Measurements from ENCODE around the gene NELFB. TPM values are rescaled to one million over a fixed set of nuclear protein-coding genes. Genes with fewer than 3 reads are reported as not detected.

The NELFB gene
- polyA plus RNA-seq, 1 donor (not counting 4 experiments of a cell fraction or from before 2014, with no cell fraction given): 25.1 TPM

GRCh38 chr9:137234055-137234697 lies 21.0 kb upstream of the NELFB start:
- dilution Hi-C loops (cut with MboI; ENCODE audit: extremely low pct_ligation_motif_present, low sequenced_read_pairs): no loop called here
- Histone ChIP-seq H3K9ac (ENCODE audit: control insufficient read depth, extremely low read depth, insufficient read depth, low read length) (no peak overlapping the region), H4K20me1 (ENCODE audit: control insufficient read depth, extremely low read depth, insufficient read depth, low read length) (no peaks in the 10 kb centered on the region), H3K4me2 (ENCODE audit: control insufficient read depth, extremely low read depth, insufficient read depth, low read depth, low read length) (no peak overlapping the region), H3K79me2 (ENCODE audit: control insufficient read depth, insufficient read depth, low read length) (peaks cover 4% of the 10 kb centered on the region), H3K27ac (ENCODE audit: control insufficient read depth, insufficient read depth, low read length) (no peak overlapping the region), H3K9me1 (ENCODE audit: control insufficient read depth, extremely low read depth, insufficient read depth, low read length) (no peaks in the 10 kb centered on the region), H3K4me3 (ENCODE audit: control insufficient read depth in 2 of 3, extremely low read depth in 1 of 3, insufficient read depth in 2 of 3, low read depth in 1 of 3, low read length in 3 of 3) (no peak overlapping the region), H3K36me3 (ENCODE audit: control insufficient read depth in 2 of 2, extremely low read depth in 1 of 2, insufficient read depth in 2 of 2, low read length in 2 of 2) (peaks cover 0 to 6% of the 10 kb centered on the region in 2 experiments), H3K4me1 (ENCODE audit: control insufficient read depth, extremely low read depth, insufficient read depth, low read length) (no peaks in the 10 kb centered on the region), H3K9me3 (ENCODE audit: control insufficient read depth, low read depth, low read length) (no peaks in the 10 kb centered on the region), H3K27me3 (ENCODE audit: control insufficient read depth, extremely low read depth, insufficient read depth, low read length) (peaks cover 13% of the 10 kb centered on the region), H2AFZ (ENCODE audit: control insufficient read depth, low read length) (no peak overlapping the region)
- no peak for FAIRE-seq
- DNase-seq (ENCODE audit: low read depth, low spot score): no peak
- no peak for TF ChIP-seq EZH2 (IDR thresholded peaks at IDR 0.05; ENCODE audit: low read length)
- no peak for TF ChIP-seq CTCF (optimal IDR thresholded peaks at IDR 0.05 in 1 of 3, IDR thresholded peaks at IDR 0.05 in 1 of 3, conservative IDR thresholded peaks at IDR 0.05 in 1 of 3; ENCODE audit: extremely low read depth in 1 of 3, insufficient read depth in 2 of 3, low read length in 3 of 3)

- no peaks in the 10 kb centered on the region for H3K9me1 ChIP-seq (ENCODE audit: control insufficient read depth, extremely low read depth, insufficient read depth, low read length)
- no peak for DNase-seq (ENCODE audit: low read depth, low spot score)
- H3K27ac ChIP-seq (ENCODE audit: control insufficient read depth, insufficient read depth, low read length): no peak overlapping the region
- no peak for FAIRE-seq
- TF ChIP-seq CTCF (optimal IDR thresholded peaks at IDR 0.05 in 1 of 3, IDR thresholded peaks at IDR 0.05 in 1 of 3, conservative IDR thresholded peaks at IDR 0.05 in 1 of 3; ENCODE audit: extremely low read depth in 1 of 3, insufficient read depth in 2 of 3, low read length in 3 of 3) (no peak), EZH2 (IDR thresholded peaks at IDR 0.05; ENCODE audit: low read length) (no peak)
- peaks cover 0 to 6% of the 10 kb centered on the region in 2 experiments for H3K36me3 ChIP-seq (ENCODE audit: control insufficient read depth in 2 of 2, extremely low read depth in 1 of 2, insufficient read depth in 2 of 2, low read length in 2 of 2)
- dilution Hi-C loops (cut with MboI; ENCODE audit: extremely low pct_ligation_motif_present, low sequenced_read_pairs): no loop called here
- no peak overlapping the region for H2AFZ ChIP-seq (ENCODE audit: control insufficient read depth, low read length)
- H3K4me3 ChIP-seq (ENCODE audit: control insufficient read depth in 2 of 3, extremely low read depth in 1 of 3, insufficient read depth in 2 of 3, low read depth in 1 of 3, low read length in 3 of 3): no peak overlapping the region
- H3K9ac ChIP-seq (ENCODE audit: control insufficient read depth, extremely low read depth, insufficient read depth, low read length): no peak overlapping the region
- H3K27me3 ChIP-seq (ENCODE audit: control insufficient read depth, extremely low read depth, insufficient read depth, low read length): peaks cover 12% of the 10 kb centered on the region
- no peak overlapping the region for H3K4me2 ChIP-seq (ENCODE audit: control insufficient read depth, extremely low read depth, insufficient read depth, low read depth, low read length)
- H3K4me1 ChIP-seq (ENCODE audit: control insufficient read depth, extremely low read depth, insufficient read depth, low read length): no peaks in the 10 kb centered on the region
- peaks cover 6% of the 10 kb centered on the region for H3K79me2 ChIP-seq (ENCODE audit: control insufficient read depth, insufficient read depth, low read length)
- no peaks in the 10 kb centered on the region for H4K20me1 ChIP-seq (ENCODE audit: control insufficient read depth, extremely low read depth, insufficient read depth, low read length)
- H3K9me3 ChIP-seq (ENCODE audit: control insufficient read depth, low read depth, low read length): no peaks in the 10 kb centered on the region
Observed at GRCh38 chr9:137234758-137235423, 20.2 kb upstream of the NELFB start.
